ENCODE data around the gene RHOB.

DNA sequence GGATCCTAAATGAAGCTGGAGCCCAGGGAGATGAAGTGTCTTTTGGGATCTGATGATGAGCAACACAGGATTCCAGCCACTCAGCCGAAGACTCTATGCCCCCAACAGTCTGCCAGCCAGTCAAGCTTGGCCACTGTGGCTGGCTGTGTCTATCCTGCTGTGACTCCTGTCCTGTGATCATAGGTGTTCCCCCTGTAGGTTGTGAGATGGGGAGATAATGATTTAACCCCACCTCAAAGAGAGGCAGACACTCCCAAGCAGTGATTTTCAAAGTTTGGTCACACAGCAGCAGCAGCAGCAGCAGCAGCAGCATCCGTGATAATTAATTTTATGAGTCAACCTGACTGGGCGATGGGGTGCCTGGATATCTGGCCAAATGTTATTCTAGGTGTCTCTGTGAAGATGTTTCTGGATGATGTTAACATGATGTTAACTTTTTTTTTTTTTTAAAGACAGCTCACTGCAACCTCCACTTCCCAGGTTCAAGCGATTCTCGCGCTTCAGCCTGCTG is 21.4 kb upstream of the RHOB start:
- TF ChIP-seq RAD21 (CRISPR knock-in tag; IDR thresholded peaks at IDR 0.05) (no peak), FOXK2 (IDR thresholded peaks at IDR 0.05) (no peak), EZH2 (conservative IDR thresholded peaks at IDR 0.05; ENCODE audit: low read depth, low read length) (no peak), ZMAT3 (CRISPR knock-in tag; conservative IDR thresholded peaks at IDR 0.05) (no peak), ZSCAN29 (CRISPR knock-in tag; conservative IDR thresholded peaks at IDR 0.05) (no peak)
